Measurements from ENCODE around the gene SOX6.
"Not testable (repeated sequence)": the region's sequence is repeated elsewhere in the genome, so short reads cannot be mapped to it uniquely, and the experiment has no call there.

The SOX6 gene

GRCh38 chr11:16356057-16356760, at the start of gene SOX6:
TSS of gene SOX6 (minus strand) at chr11:16356546. CDS start at chr11:16341248, 15,298 bp downstream.
- no peak for DNase-seq

DNA sequence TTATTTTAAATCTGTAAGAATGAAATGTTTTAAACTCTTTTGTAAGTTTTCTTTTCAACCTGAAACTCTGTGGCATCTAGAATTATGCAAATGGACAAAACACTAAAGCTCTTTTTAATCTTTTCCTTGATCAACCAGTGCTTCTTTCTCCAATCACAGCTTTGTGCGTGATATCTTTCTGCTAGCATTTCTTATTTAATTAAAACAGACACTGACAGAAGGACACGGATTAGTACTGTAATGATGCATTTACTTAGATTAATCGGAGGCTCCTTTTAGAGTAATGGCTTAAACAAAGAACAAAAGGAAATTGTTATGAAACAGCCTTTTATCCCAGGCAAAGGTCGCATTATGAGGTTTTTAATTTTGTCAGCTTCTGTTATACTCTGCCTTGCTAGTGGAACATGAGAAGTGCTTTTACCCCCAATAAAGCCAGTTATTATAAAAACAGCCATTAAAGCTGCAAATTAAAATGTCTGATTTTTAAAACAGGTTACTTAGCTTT, 48.5 kb upstream of the SOX6 start:
- peak; percentile 45 for DNase-seq

DNA sequence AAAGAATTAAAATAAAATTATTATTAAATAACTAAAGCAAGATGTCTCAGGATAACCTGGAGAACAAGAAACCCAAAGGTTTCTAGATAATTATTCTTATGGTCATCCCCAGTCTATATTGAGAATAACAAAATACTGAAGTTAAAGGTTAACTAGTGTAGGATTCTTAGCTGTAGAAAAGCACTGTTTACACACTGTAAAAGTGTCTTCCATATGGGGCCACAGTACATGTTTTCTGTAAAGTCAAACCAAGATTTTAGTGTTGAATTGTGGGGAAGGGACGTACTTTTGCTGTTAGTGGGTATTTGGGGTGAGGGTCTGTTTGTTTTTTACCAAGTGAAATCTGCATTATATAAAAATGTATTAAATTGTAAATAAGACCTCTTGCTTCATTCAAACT, 47.5 kb upstream of the SOX6 start:
- DNase-seq: no peak

DNA sequence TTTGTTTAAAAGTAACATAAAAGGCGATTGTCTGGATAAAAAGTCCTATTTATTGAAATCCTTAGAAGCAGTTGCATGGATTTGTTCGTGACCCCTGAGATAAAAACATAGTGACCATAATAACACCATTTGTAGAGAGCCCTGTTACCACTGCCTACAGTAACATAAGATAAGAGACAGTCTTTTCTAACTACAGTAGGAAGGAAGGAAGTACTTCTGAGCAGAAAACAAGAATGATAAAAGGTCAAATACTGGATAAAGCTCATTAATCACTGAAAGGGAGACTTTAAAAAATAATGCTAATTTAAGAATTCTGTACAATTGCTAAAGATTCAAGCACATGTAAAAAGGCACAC, 47.1 kb upstream of the SOX6 start:
- DNase-seq: no peak

DNA sequence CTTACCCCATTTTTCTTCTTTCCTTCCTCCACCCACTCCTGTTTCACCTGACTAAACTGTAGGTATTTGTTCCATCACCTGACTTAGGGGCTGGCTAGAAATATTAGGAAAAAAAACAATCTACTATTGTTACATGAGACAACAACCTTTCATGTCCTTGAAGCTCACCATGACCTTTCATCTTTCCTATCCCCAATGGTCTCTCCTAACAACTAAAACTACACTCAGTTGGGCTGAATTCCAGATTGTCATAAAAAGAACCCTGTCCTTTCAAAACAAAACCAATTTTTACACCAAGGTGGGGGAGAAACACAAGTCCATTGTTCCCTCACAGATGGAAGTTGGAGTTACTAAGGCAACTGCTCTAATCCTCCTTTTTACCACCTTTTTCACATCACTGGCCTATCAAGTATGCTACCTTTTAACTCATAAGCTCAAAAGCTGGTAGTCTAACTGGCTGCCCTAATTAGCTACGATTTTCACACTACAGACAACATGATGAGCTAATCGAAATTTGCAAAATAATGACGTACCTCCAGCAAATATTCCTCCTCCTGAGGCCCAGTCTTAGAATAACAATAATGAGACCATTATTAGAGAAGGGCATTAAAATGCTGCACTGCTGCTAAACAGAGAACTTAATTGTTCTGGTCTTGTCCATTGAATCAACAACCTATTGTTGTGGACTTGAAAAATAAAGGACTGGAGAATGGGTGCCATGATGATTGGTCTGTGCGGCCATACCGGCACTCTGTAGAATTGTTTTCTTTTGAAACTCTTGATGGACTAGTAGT, 46.5 kb upstream of the SOX6 start:
- peak; percentile 35 for DNase-seq

GRCh38 chr11:16397390-16397789, 41.0 kb upstream of the SOX6 start:
- no peak for DNase-seq

GRCh38 chr11:16395601-16396000, 39.3 kb upstream of the SOX6 start:
- DNase-seq: no peak

GRCh38 chr11:16394947-16395346, 38.6 kb upstream of the SOX6 start:
- no peak for DNase-seq

DNA sequence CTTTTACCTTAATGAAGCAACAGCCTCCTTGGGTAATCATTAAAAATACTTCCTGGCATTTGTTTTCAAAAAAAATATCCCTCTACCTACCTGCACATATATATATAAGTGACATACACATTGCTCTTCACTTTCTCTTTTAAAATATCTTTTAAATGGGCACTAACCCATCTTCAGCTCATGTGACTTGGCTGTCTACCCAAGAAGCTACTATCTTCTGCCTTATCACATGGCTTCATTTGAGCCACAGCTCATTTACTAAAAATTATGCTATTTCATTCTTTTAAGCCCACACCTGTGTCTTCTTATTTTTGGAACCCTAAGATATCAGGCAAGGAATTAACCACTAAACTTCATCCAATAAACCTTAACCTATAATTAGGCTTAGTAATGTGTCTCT, 37.0 kb upstream of the SOX6 start:
- no peak for DNase-seq

DNA sequence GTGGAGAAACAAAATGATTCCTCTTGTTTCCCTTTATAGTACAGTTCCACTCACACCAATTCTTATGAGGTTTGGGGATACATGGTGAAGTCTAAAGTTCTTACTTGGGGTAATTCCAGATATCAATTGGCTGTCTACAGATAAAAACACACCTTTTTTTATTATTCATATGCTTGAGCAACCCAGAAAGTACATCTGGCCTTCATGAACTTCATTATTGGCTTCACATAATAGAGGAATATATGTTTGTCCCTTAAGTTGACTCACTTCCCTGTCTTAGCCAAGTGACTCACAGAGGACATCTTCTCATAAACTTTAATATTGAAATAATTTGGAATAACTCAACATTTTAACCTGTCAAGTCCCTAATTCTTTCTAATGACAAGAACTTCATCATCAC, 36.3 kb upstream of the SOX6 start:
- DNase-seq: no peak

GRCh38 chr11:16390826-16391225, 34.5 kb upstream of the SOX6 start:
- DNase-seq: not testable (repeated sequence)

GRCh38 chr11:16385099-16385498, 28.8 kb upstream of the SOX6 start:
- no peak for DNase-seq

DNA sequence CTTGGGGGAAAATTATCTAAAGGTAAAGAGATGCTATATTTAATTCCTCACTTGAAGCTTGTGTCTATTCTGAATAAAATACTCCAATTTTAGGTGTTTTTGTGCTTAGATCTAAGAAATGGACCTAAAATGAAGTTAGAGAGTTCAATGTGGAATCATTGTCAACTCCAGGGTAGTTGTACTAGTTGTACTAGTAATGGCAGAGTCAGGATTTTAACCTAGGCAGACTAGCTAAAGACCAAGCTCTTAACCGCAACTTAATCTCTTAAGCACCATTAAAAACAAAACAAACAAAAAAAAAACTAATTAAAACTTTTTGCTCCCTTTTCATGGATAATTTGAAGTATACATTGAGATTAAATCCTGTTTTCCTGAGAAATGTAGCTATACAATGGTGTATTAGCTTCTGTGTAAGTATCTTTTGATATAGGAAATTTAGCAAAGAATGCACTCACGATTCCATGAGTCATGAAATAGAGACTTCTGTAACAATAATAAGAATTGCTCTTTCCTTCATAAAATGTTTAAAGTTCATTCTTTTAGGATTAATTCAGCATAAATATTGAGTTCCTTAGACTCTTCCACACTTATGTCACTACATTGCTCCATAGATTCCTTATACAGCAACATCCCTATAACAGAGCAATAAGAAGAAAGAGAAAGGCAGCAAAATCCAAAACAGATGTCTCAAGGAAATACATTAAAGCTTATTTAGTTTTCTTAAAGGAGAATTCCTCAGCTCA, 26.5 kb upstream of the SOX6 start:
- no peak for DNase-seq

DNA sequence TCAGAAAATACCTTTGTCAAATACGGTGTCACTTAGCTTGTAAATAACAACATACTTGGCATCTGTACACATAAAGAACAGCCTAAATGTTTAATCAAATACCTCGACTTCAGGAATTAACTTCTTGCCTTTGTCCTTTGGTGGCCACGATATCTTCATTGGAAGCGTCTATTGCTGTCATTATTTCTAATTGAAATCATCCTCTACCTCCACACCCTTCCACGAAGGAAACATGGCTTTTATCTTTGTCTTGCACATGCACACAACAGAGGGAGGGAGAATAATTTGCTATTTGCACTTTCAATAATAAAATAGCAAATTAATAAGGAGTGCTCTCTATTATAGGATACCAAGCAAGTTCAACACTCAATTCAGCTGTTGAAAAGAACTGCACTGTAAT, 25.8 kb upstream of the SOX6 start:
- DNase-seq: no peak

- DNase-seq: no peak
These were observed 24.7 kb upstream of the SOX6 start for GRCh38 chr11:16380941-16381568.

GRCh38 chr11:16378906-16379305, 22.6 kb upstream of the SOX6 start:
- no peak for DNase-seq

- DNase-seq: no peak
These were observed 21.4 kb upstream of the SOX6 start for GRCh38 chr11:16377746-16378145.

- not testable (repeated sequence) for DNase-seq
These were observed 19.3 kb upstream of the SOX6 start for GRCh38 chr11:16375664-16376063.

GRCh38 chr11:16373768-16374167, 17.4 kb upstream of the SOX6 start:
- DNase-seq: no peak

DNA sequence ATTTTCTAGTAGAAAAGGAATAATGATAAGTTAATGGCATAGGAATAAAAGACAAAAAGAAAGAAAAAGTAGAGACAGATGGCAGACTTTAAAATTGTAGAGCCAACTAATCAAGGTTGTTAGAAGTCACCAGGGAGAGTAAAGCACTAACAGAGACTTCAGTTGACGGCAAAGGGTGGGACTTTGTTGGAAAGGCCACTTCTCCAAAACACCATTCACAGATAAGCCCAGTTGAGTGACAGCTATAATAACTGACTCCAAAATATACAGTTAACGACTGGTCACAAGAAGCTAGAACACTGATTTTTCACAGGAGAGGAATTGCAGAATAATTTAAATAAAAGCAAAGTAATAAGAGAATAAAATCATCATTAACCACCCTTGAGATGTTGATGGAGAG, 16.0 kb upstream of the SOX6 start:
- DNase-seq: no peak

DNA sequence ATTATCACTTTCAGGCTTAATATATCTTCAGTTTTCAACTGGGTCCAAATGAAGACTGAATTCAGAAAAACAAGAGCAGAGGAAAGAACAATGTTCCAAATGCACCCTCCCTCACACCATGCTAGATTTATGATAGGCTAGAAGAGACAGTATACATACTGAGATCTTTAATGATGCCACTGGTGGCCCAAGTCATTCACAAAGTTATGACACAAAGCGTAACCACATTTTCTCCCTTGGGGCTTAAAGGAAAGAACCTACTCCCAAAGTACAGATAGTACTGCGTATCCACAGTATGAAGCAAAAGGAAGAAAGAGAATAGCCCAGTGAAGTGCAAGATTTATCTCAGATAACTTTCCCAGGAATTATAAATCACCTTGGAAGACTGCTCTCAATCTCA, 10.9 kb upstream of the SOX6 start:
- no peak for DNase-seq

GRCh38 chr11:16365581-16366228, 9.4 kb upstream of the SOX6 start:
- peak; percentile 69 for DNase-seq

- DNase-seq: no peak
These were observed 7.9 kb upstream of the SOX6 start for GRCh38 chr11:16364254-16364653.
